ENCODE results near the gene DOCK11.

Gene DOCK11

GRCh38 chrX:118498351-118498750 lies 2.7 kb downstream of the DOCK11 start:
- ChIA-PET POLR2A (no interaction called here), CTCF (interaction anchor here (1.2 to 1.8 kb wide), 2 partner anchors 39 to 102 kb away, joined by 3 to 6 read pairs; no protein-coding TSS in a partner anchor)
- TF ChIP-seq CTBP1 (IDR thresholded peaks at IDR 0.05; ENCODE audit: borderline replicate concordance), result no peak
- DNase-seq (ENCODE audit: extremely low spot score), result no peak

- POLR2A ChIA-PET, result no interaction called here
- CTCF ChIA-PET, result interaction anchor here (1.8 kb wide), 1 partner anchor 39 kb away, joined by 6 read pairs; no protein-coding TSS in a partner anchor
- no peak for DNase-seq (ENCODE audit: extremely low spot score)
- TF ChIP-seq L3MBTL2 (conservative IDR thresholded peaks at IDR 0.05), result no peak
- TF ChIP-seq TARDBP (IDR thresholded peaks at IDR 0.05), result no peak
- TF ChIP-seq ARNT (IDR thresholded peaks at IDR 0.05), result no peak
- no peak for TF ChIP-seq FOXA1 (IDR thresholded peaks at IDR 0.05)
- no peak for TF ChIP-seq SP1 (IDR thresholded peaks at IDR 0.05)
- TF ChIP-seq HDGF (IDR thresholded peaks at IDR 0.05; ENCODE audit: borderline replicate concordance), result no peak
These were observed 3.1 kb downstream of the DOCK11 start for GRCh38 chrX:118498755-118499154.

GRCh38 chrX:118499295-118499694 lies 3.7 kb downstream of the DOCK11 start:
- ChIA-PET CTCF (interaction anchor here (0.6 to 1.3 kb wide), 2 partner anchors 40 to 130 kb away, joined by 3 to 4 read pairs; no protein-coding TSS in a partner anchor), POLR2A (no interaction called here)
- DNase-seq (ENCODE audit: extremely low spot score), result no peak
- TF ChIP-seq SUZ12 (IDR thresholded peaks at IDR 0.05), result no peak
- TF ChIP-seq TARDBP (IDR thresholded peaks at IDR 0.05), result no peak
- no peak for TF ChIP-seq FOXM1 (IDR thresholded peaks at IDR 0.05; ENCODE audit: borderline replicate concordance)

GRCh38 chrX:118502161-118502789 lies 6.7 kb downstream of the DOCK11 start:
- DNase-seq (ENCODE audit: extremely low spot score), result no peak
- TF ChIP-seq SP1 (IDR thresholded peaks at IDR 0.05) (no peak), FOXA1 (IDR thresholded peaks at IDR 0.05) (no peak), BHLHE40 (IDR thresholded peaks at IDR 0.05; ENCODE audit: borderline replicate concordance) (no peak), L3MBTL2 (conservative IDR thresholded peaks at IDR 0.05) (no peak), LEF1 (IDR thresholded peaks at IDR 0.05; ENCODE audit: borderline replicate concordance) (no peak), CTBP1 (IDR thresholded peaks at IDR 0.05; ENCODE audit: borderline replicate concordance) (no peak), FOXM1 (IDR thresholded peaks at IDR 0.05; ENCODE audit: borderline replicate concordance) (no peak), TARDBP (IDR thresholded peaks at IDR 0.05) (no peak)
- POLR2A ChIA-PET, result no interaction called here
- CTCF ChIA-PET, result interaction anchor here (0.6 kb wide), 1 partner anchor 61 kb away, joined by 5 read pairs; no protein-coding TSS in a partner anchor

DNA sequence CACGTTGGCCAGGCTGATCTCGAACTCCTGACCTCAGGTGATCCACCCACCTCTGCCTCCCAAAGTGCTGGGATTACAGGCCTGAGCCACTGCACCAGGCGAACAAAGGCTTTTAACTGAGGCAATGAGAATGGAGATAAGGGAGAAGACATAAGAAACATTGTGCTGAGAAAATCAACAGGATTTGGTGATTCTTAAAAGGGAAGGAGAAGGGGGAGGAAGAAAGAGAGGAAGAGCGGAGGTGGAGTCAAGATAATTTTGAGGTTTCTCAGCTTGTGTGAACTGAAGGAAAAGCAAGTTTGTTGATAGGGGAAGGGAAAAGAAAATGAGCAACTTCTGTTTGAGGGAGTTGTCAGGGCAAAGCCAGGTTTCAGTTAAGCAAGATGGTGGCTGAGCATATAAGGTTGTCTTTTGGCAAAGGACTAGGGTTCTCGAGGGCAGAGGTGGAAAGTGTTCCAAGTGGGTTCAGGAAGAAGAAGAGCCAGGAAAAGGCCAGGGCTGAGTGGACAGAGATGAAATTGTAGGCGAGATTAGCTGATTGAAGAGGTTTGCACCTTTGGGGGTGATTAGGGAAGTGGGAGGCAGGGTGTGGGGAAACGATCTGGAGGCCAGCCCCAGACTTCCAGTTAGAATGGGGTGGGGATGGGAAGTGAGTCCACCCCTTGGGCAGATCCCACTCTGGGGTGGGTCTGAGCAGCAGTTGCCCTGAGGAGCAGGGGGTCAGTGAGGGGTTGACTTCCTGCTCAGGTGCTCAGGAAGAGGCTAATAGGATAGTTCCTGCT lies 7.8 kb downstream of the DOCK11 start:
- CTCF ChIA-PET, result no interaction called here
- DNase-seq (ENCODE audit: extremely low spot score), result no peak

GRCh38 chrX:118504581-118504980 lies 9.0 kb downstream of the DOCK11 start:
- ChIA-PET CTCF (no interaction called here), POLR2A (no interaction called here)
- DNase-seq (ENCODE audit: extremely low spot score), result no peak
- TF ChIP-seq LEF1 (IDR thresholded peaks at IDR 0.05; ENCODE audit: borderline replicate concordance), result no peak
- no peak for TF ChIP-seq TARDBP (IDR thresholded peaks at IDR 0.05)
- TF ChIP-seq FOXA1 (IDR thresholded peaks at IDR 0.05), result no peak
- no peak for TF ChIP-seq BHLHE40 (IDR thresholded peaks at IDR 0.05; ENCODE audit: borderline replicate concordance)
- TF ChIP-seq SUZ12 (IDR thresholded peaks at IDR 0.05), result no peak
- TF ChIP-seq, protein P1, sequence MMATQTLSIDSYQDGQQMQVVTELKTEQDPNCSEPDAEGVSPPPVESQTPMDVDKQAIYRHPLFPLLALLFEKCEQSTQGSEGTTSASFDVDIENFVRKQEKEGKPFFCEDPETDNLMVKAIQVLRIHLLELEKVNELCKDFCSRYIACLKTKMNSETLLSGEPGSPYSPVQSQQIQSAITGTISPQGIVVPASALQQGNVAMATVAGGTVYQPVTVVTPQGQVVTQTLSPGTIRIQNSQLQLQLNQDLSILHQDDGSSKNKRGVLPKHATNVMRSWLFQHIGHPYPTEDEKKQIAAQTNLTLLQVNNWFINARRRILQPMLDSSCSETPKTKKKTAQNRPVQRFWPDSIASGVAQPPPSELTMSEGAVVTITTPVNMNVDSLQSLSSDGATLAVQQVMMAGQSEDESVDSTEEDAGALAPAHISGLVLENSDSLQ (IDR thresholded peaks at IDR 0.05), result no peak
- TF ChIP-seq L3MBTL2 (conservative IDR thresholded peaks at IDR 0.05), result no peak
- TF ChIP-seq FOXM1 (IDR thresholded peaks at IDR 0.05; ENCODE audit: borderline replicate concordance), result no peak
- TF ChIP-seq SP1 (IDR thresholded peaks at IDR 0.05), result no peak
- TF ChIP-seq CTBP1 (IDR thresholded peaks at IDR 0.05; ENCODE audit: borderline replicate concordance), result no peak
- no peak for TF ChIP-seq ARNT (IDR thresholded peaks at IDR 0.05)
- TF ChIP-seq HDGF (IDR thresholded peaks at IDR 0.05; ENCODE audit: borderline replicate concordance), result no peak
- TF ChIP-seq NFRKB (IDR thresholded peaks at IDR 0.05), result no peak
- TF ChIP-seq ELF4 (IDR thresholded peaks at IDR 0.05), result no peak
- no peak for TF ChIP-seq FOXK2 (IDR thresholded peaks at IDR 0.05)
- no peak for TF ChIP-seq ZNF384 (IDR thresholded peaks at IDR 0.05)

More for the DNA sequence above, 7.8 kb downstream of the DOCK11 start:
- no peak for TF ChIP-seq LEF1 (IDR thresholded peaks at IDR 0.05; ENCODE audit: borderline replicate concordance)
- TF ChIP-seq SUZ12 (IDR thresholded peaks at IDR 0.05), result no peak
- TF ChIP-seq NFRKB (IDR thresholded peaks at IDR 0.05), result no peak
- POLR2A ChIA-PET, result no interaction called here

GRCh38 chrX:118506805-118507480 lies 11.3 kb downstream of the DOCK11 start:
- CTCF ChIA-PET, result no interaction called here
- no peak for DNase-seq (ENCODE audit: extremely low spot score)
- no peak for TF ChIP-seq SUZ12 (IDR thresholded peaks at IDR 0.05)
- TF ChIP-seq FOXK2 (IDR thresholded peaks at IDR 0.05), result no peak
- TF ChIP-seq ARNT (IDR thresholded peaks at IDR 0.05), result no peak
- no peak for TF ChIP-seq SP1 (IDR thresholded peaks at IDR 0.05)
- TF ChIP-seq ELF4 (IDR thresholded peaks at IDR 0.05), result no peak
- no peak for TF ChIP-seq LEF1 (IDR thresholded peaks at IDR 0.05; ENCODE audit: borderline replicate concordance)
- no peak for TF ChIP-seq CTBP1 (IDR thresholded peaks at IDR 0.05; ENCODE audit: borderline replicate concordance)
- no peak for TF ChIP-seq ZNF384 (IDR thresholded peaks at IDR 0.05)
- no peak for TF ChIP-seq FOXA1 (IDR thresholded peaks at IDR 0.05)
- no peak for TF ChIP-seq HDGF (IDR thresholded peaks at IDR 0.05; ENCODE audit: borderline replicate concordance)
- TF ChIP-seq NFRKB (IDR thresholded peaks at IDR 0.05), result no peak
- TF ChIP-seq TARDBP (IDR thresholded peaks at IDR 0.05), result no peak
- POLR2A ChIA-PET, result no interaction called here

Measured in HEK293T (cell line).